Measurements from ENCODE around the gene TUBB1.

DNA sequence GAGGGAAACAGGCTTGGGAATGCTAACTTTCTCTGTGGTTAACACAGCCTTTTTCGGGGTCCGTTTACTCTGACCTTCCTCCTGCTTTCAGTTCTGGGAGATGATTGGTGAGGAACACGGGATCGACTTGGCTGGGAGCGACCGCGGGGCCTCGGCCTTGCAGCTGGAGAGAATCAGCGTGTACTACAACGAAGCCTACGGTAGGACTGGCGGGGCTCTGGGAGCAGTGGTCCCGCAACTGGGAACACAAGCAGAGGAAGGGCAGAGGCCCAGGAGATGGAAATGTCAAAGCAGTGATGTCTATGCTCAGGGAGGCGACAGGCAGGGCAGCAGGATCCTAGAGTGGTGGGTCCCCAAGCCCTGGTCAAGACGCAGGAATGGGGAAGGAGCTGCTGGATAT, 3.5 kb downstream of the TUBB1 start:
- TF ChIP-seq, protein P1, sequence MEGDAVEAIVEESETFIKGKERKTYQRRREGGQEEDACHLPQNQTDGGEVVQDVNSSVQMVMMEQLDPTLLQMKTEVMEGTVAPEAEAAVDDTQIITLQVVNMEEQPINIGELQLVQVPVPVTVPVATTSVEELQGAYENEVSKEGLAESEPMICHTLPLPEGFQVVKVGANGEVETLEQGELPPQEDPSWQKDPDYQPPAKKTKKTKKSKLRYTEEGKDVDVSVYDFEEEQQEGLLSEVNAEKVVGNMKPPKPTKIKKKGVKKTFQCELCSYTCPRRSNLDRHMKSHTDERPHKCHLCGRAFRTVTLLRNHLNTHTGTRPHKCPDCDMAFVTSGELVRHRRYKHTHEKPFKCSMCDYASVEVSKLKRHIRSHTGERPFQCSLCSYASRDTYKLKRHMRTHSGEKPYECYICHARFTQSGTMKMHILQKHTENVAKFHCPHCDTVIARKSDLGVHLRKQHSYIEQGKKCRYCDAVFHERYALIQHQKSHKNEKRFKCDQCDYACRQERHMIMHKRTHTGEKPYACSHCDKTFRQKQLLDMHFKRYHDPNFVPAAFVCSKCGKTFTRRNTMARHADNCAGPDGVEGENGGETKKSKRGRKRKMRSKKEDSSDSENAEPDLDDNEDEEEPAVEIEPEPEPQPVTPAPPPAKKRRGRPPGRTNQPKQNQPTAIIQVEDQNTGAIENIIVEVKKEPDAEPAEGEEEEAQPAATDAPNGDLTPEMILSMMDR (IDR thresholded peaks at IDR 0.05; ENCODE audit: insufficient read depth, low read length), result no peak
- TF ChIP-seq GABPA (IDR thresholded peaks at IDR 0.05; ENCODE audit: low read depth), result no peak
- no peak for TF ChIP-seq SPI1 (IDR thresholded peaks at IDR 0.05; ENCODE audit: borderline replicate concordance, low read depth)
- TF ChIP-seq POLR2AphosphoS5 (IDR thresholded peaks at IDR 0.05; ENCODE audit: low read depth), result no peak

Measured in HL-60 (cell line).